ENCODE results near the gene CD8B.
"Not testable (repeated sequence)": the region's sequence is repeated elsewhere in the genome, so short reads cannot be mapped to it uniquely, and the experiment has no call there.

DNA sequence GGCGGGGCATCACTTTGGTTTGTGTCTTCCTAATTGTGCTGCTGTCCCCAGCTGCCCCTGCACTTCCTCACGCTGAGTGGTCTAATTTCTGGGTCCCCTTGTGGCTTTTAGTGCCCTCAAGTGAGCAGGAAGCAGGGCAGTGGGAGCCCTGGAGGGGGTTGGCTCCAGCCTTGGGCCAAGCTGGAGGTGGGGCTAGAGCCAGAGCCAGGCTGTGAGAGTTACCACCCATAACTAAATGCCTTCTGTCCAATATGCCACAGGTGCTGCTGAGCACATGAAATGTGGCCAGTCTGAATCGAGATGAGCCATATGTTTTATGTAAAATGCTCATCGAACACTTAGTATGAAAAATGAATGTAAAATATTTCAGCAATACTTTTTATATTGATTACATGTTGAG, 5.2 kb downstream of the CD8B start:
- TF ChIP-seq POLR2A (IDR thresholded peaks at IDR 0.05; ENCODE audit: low read depth, low read length); POLR2AphosphoS5 (IDR thresholded peaks at IDR 0.05; ENCODE audit: insufficient read depth, low read depth, low read length); EZH2 (IDR thresholded peaks at IDR 0.05; ENCODE audit: borderline replicate concordance, low read depth, low read length, severe bottlenecking); JUN (IDR thresholded peaks at IDR 0.05; ENCODE audit: borderline replicate concordance, insufficient read depth, insufficient read length, low read depth); FOS (IDR thresholded peaks at IDR 0.05; ENCODE audit: borderline replicate concordance, insufficient read depth, low read length): not testable (repeated sequence)
- TF ChIP-seq, protein P1, sequence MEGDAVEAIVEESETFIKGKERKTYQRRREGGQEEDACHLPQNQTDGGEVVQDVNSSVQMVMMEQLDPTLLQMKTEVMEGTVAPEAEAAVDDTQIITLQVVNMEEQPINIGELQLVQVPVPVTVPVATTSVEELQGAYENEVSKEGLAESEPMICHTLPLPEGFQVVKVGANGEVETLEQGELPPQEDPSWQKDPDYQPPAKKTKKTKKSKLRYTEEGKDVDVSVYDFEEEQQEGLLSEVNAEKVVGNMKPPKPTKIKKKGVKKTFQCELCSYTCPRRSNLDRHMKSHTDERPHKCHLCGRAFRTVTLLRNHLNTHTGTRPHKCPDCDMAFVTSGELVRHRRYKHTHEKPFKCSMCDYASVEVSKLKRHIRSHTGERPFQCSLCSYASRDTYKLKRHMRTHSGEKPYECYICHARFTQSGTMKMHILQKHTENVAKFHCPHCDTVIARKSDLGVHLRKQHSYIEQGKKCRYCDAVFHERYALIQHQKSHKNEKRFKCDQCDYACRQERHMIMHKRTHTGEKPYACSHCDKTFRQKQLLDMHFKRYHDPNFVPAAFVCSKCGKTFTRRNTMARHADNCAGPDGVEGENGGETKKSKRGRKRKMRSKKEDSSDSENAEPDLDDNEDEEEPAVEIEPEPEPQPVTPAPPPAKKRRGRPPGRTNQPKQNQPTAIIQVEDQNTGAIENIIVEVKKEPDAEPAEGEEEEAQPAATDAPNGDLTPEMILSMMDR (IDR thresholded peaks at IDR 0.05; ENCODE audit: extremely low read depth in 1 of 2, insufficient read depth in 1 of 2, low read depth in 1 of 2, low read length in 2 of 2), result not testable (repeated sequence)
- TF ChIP-seq, protein P2, sequence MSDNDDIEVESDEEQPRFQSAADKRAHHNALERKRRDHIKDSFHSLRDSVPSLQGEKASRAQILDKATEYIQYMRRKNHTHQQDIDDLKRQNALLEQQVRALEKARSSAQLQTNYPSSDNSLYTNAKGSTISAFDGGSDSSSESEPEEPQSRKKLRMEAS (IDR thresholded peaks at IDR 0.05; ENCODE audit: insufficient read depth, insufficient read length), result not testable (repeated sequence)
